Measurements from ENCODE around the gene PANX2. TPM values are rescaled to one million over a fixed set of nuclear protein-coding genes. Genes with fewer than 3 reads are reported as not detected.

PANX2 gene
- total and polyA plus RNA-seq, 7 donors = 0.03 to 0.69 (median 0.13) TPM; not detected in 1

GRCh38 chr22:50221410-50222300 lies 51.1 kb downstream of the PANX2 start:
- 91 to 92% (median 91%) methylated on average over 19 of the region's 19 CpGs for WGBS, 3 donors
- H3K4me1 ChIP-seq = no peaks in the 10 kb centered on the region
- H3K27me3 ChIP-seq (ENCODE audit: insufficient read depth in 3 of 3, low read length in 2 of 3) = no peaks in the 10 kb centered on the region
- H3K9me3 ChIP-seq = no peaks in the 10 kb centered on the region
- TF ChIP-seq CTCF (IDR thresholded peaks at IDR 0.05) = no peak
- DNase-seq = no peak
- no peak overlapping the region for H3K4me3 ChIP-seq
- intact Hi-C loops (cut with DNase I) = no loop called here
- H3K27ac ChIP-seq = no peak overlapping the region
- ATAC-seq = no peak
- peaks cover 19 to 93% of the 10 kb centered on the region in 2 donors for H3K36me3 ChIP-seq (ENCODE audit: insufficient read depth in 1 of 2, low read depth in 1 of 2)

GRCh38 chr22:50222508-50222907 lies 52.0 kb downstream of the PANX2 start:
- Histone ChIP-seq H3K27me3 (ENCODE audit: insufficient read depth in 3 of 3, low read length in 2 of 3) (no peaks in the 10 kb centered on the region), H3K27ac (no peak overlapping the region), H3K9me3 (no peaks in the 10 kb centered on the region), H3K4me1 (no peaks in the 10 kb centered on the region), H3K4me3 (no peak overlapping the region), H3K36me3 (ENCODE audit: insufficient read depth in 1 of 2, low read depth in 1 of 2) (peaks cover 12 to 93% of the 10 kb centered on the region in 2 donors)
- no peak for ATAC-seq
- intact Hi-C loops (cut with DNase I) = no loop called here
- no peak for DNase-seq
- no peak for TF ChIP-seq CTCF (IDR thresholded peaks at IDR 0.05)
- WGBS, 3 donors = 78 to 90% (median 86%) methylated on average over 8 of the region's 8 CpGs

GRCh38 chr22:50224071-50224470 lies 53.5 kb downstream of the PANX2 start:
- no peak for TF ChIP-seq CTCF (IDR thresholded peaks at IDR 0.05)

GRCh38 chr22:50225200-50225969 lies 54.9 kb downstream of the PANX2 start:
- Histone ChIP-seq H3K4me1 (no peaks in the 10 kb centered on the region), H3K4me3 (no peak overlapping the region), H3K27me3 (ENCODE audit: insufficient read depth in 3 of 3, low read length in 2 of 3) (no peaks in the 10 kb centered on the region), H3K9me3 (no peaks in the 10 kb centered on the region), H3K27ac (no peak overlapping the region), H3K36me3 (ENCODE audit: insufficient read depth in 1 of 2, low read depth in 1 of 2) (peaks cover 7 to 99% of the 10 kb centered on the region in 2 donors)
- intact Hi-C loops (cut with DNase I) = no loop called here
- ATAC-seq (no peak), DNase-seq (no peak)
- no peak for TF ChIP-seq CTCF (IDR thresholded peaks at IDR 0.05)
- 68 to 81% (median 78%) methylated on average over 20 to 24 of the region's 24 CpGs for whole genome bisulfite sequencing, 3 donors

More at GRCh38 chr22:50224071-50224470, 53.5 kb downstream of the PANX2 start:
- WGBS, 3 donors = 79 to 85% (median 83%) methylated on average over 16 of the region's 16 CpGs
- no peaks in the 10 kb centered on the region for H3K9me3 ChIP-seq
- H3K27ac ChIP-seq = no peak overlapping the region
- H3K4me3 ChIP-seq = no peak overlapping the region
- H3K27me3 ChIP-seq (ENCODE audit: insufficient read depth in 3 of 3, low read length in 2 of 3) = no peaks in the 10 kb centered on the region
- intact Hi-C loops (cut with DNase I) = no loop called here
- DNase-seq (no peak), ATAC-seq (no peak)
- H3K4me1 ChIP-seq = no peaks in the 10 kb centered on the region
- H3K36me3 ChIP-seq (ENCODE audit: insufficient read depth in 1 of 2, low read depth in 1 of 2) = peaks cover 8 to 94% of the 10 kb centered on the region in 2 donors

All from psoas muscle (tissue), 8 donors.